ENCODE results near the gene ATG16L2. TPM values are rescaled to one million over a fixed set of nuclear protein-coding genes. Genes with fewer than 3 reads are reported as not detected.

ATG16L2 gene
- total and polyA plus RNA-seq, 7 donors = 4.6 to 47.7 (median 17.5) TPM

DNA sequence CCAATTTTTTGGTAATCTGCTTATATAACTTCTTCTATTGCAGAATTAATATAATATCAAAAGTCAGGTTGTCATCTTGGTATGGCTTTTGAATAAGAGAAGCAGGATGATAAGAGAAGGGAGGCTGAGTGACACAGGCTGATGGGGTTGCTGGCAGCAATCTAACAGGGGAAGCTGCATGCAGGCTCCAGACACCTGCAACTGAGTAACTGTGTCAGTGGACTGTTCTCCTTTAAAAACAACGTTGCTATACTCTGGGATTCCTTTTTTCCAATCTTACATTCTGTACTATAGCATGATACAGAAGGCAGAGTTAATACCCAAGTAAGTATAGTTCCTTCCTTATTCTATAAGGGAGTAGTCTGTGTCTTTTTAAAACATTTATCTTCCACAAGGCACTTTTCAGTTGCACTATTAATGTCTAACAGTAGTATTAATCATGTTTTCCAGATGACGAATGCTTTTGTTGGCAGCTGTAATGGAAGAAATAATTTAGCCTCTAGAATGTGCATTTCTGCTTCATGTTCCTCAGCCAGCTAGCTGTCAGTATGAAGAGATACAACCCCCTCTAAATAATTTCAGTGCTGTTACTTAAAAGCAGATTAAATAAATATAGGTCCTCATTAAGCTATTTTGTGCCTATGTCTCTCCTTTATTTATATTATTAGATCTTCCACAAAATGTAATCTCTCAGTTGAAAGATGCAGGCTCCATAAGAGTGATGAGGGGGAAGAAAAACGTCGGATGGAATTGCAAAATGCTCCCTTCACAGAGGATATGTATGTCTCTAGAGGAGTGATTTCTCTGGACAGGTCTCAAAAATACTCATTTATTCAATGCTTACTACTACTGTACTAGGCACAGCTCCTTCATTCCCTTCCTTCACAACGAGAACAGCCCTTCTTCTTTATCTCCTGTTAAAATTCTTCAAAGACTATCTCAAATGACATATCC lies 50.8 kb downstream of the ATG16L2 start:
- no peak for TF ChIP-seq EP300 (IDR thresholded peaks at IDR 0.05)
- no peak for TF ChIP-seq POLR2A (IDR thresholded peaks at IDR 0.05)
- no peak for TF ChIP-seq CTCF (IDR thresholded peaks at IDR 0.05)
- TF ChIP-seq POLR2AphosphoS5 (IDR thresholded peaks at IDR 0.05) = no peak

DNA sequence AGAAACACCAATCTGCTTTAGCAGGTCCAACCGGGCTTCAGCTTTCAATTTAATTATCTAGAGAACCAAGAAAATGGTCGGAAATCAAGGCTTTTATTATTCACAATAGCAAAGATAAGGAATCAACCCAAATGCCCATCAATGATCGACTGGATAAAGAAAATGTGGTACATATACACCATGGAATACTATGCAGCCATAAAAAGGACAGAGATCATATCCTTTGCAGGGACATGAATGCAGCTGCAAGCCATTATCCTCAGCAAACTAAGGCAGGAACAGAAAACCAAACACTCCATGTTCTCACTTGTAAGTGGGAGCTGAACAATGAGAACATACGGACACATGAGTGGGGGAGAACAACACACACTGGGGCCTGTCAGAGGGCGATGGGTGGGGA lies 53.8 kb downstream of the ATG16L2 start:
- no peak for DNase-seq
- Histone ChIP-seq H3K27me3 (no peaks in the 10 kb centered on the region), H3K4me3 (no peak overlapping the region), H3K9me3 (no peaks in the 10 kb centered on the region), H3K27ac (no peak overlapping the region), H3K4me1 (peaks cover 0 to 25% (median 24%) of the 10 kb centered on the region in 4 donors), H3K36me3 (peaks cover 0 to 14% (median 0%) of the 10 kb centered on the region in 4 donors)
- WGBS, 2 donors = 97 to 98% methylated on average over 5 of the region's 5 CpGs
- TF ChIP-seq EP300 (IDR thresholded peaks at IDR 0.05) (no peak), POLR2A (IDR thresholded peaks at IDR 0.05) (no peak), CTCF (IDR thresholded peaks at IDR 0.05) (no peak), POLR2AphosphoS5 (IDR thresholded peaks at IDR 0.05) (no peak)
- intact Hi-C loops (cut with DNase I) = no loop called here

More for the DNA sequence above, 50.8 kb downstream of the ATG16L2 start:
- no peak for DNase-seq
- H3K27me3 ChIP-seq = no peaks in the 10 kb centered on the region
- peaks cover 0 to 14% (median 0%) of the 10 kb centered on the region in 4 donors for H3K36me3 ChIP-seq
- H3K9me3 ChIP-seq = no peaks in the 10 kb centered on the region
- no peak overlapping the region for H3K4me3 ChIP-seq
- WGBS, 2 donors = 65 to 74% methylated on average over 5 of the region's 5 CpGs
- H3K4me1 ChIP-seq = peaks cover 0 to 25% (median 24%) of the 10 kb centered on the region in 4 donors
- H3K27ac ChIP-seq = peak overlapping the region in 3 of 4 donors; percentile 25 to 51 (median 36)
- intact Hi-C loops (cut with DNase I) = no loop called here

DNA sequence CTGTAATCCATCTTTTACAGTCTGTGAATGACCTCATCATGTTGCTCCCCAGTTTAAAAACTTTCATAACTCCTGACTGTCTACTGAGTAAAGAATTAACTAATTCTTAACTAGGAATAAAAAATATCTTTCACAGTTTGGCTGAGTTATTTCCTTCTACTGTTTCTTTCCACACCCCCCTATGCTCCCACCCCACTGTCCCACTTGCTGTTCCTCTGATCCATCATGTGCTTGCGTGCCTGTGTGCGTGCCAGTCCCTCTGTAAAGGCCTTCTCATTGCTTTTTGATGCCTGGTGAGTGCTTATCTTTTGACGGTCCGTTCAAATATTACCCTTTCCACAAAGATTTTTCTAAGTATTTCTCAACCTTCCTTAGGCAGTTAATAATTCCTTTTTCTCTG lies 55.6 kb downstream of the ATG16L2 start:
- TF ChIP-seq CTCF (IDR thresholded peaks at IDR 0.05) (no peak), POLR2AphosphoS5 (IDR thresholded peaks at IDR 0.05) (no peak), POLR2A (IDR thresholded peaks at IDR 0.05) (no peak), EP300 (IDR thresholded peaks at IDR 0.05) (no peak)
- WGBS, 2 donors = 79 to 87% methylated on average over 4 of the region's 4 CpGs
- intact Hi-C loops (cut with DNase I) = no loop called here
- Histone ChIP-seq H3K4me3 (no peak overlapping the region), H3K9me3 (no peaks in the 10 kb centered on the region), H3K27me3 (no peaks in the 10 kb centered on the region), H3K4me1 (peaks cover 0 to 14% (median 12%) of the 10 kb centered on the region in 4 donors), H3K36me3 (peaks cover 0 to 14% (median 0%) of the 10 kb centered on the region in 4 donors), H3K27ac (no peak overlapping the region)
- DNase-seq = no peak

DNA sequence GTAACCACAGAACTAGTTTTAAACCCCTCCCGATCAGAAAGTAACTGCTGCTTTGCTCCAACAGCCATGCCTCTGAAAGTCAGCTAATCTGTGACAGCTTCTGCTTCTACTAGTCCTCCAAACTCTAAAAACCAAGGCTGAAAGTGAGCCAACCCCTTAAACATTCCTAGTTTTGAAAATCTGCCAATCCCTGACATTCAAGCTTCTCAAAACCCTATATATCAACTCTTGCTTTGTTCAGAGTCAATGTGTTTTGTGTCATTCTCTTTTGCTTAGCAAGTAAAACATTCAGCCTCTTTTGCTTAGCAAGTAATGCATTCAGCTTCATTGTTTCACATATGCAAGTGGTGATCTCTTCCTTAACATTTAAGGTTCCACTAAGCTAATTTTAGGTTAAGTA lies 56.9 kb downstream of the ATG16L2 start:
- Histone ChIP-seq H3K9me3 (no peaks in the 10 kb centered on the region), H3K4me3 (no peak overlapping the region), H3K27me3 (no peaks in the 10 kb centered on the region), H3K27ac (no peak overlapping the region), H3K4me1 (peaks cover 0 to under 1% (median 0%) of the 10 kb centered on the region in 4 donors), H3K36me3 (peaks cover 0 to 14% (median 0%) of the 10 kb centered on the region in 4 donors)
- WGBS, 2 donors = 83 to 90% methylated on average over 1 of the region's 1 CpG
- intact Hi-C loops (cut with DNase I) = no loop called here
- no peak for DNase-seq
- TF ChIP-seq CTCF (IDR thresholded peaks at IDR 0.05) (no peak), POLR2AphosphoS5 (IDR thresholded peaks at IDR 0.05) (no peak), POLR2A (IDR thresholded peaks at IDR 0.05) (no peak), EP300 (IDR thresholded peaks at IDR 0.05) (no peak)
